Fibroblast of skin of right biceps (primary cell): ENCODE measurements around the gene CPNE6.
A peak's percentile ranks its signal among the peaks of the same experiment; 100 is the strongest.

Source experiments
- DNase-seq: peaks from one replicate; pipeline ENCODE4 v3.0.0-alpha.2; 2013

The CPNE6 gene

DNA sequence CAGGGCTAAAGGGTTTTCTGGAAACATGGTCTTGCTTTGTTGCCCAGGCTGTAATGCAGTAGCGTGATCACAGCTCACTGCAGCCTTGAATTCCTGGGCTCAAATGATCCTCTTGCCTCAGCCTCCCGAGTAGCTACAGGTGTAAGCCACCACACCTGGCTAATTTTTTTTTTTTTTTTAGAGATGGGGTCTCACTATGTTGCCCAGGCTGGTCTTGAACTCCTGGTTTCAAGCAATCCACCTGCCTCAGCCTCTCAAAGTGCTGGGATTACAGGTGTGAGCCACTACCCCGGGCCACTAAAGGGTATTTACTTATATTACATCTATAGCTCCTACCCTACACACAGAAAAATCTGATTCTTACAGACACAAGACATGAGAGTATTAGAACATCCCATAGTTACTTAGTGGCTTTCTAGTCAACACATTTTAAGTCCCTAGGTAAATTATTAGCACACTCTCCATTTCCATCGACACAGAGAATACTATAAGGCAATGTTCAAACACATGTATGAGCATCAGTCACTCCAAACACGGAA is 37.0 kb downstream of the CPNE6 start:
- DNase-seq, result no peak

DNA sequence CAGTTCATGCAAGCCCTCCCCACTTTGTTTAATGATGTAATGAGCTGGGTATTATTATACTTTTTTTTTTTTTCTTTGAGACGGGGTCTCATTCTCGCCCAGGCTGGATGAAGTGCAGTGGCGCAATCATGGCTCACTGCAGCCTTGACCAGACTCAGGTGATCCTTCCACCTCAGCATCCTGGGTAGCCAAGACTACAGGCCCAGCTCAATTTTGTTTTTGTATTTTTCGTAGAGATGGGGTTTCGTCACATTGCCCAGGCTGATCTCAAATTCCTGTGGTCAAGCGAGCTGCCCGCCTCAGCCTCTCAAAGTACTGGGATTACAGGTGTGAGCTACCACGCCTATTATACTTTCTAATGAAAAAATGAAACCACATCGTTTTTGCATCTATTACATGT is 38.7 kb downstream of the CPNE6 start:
- no peak for DNase-seq

- no peak for DNase-seq
Measured at GRCh38 chr14:24110523-24110922, 39.2 kb downstream of the CPNE6 start.

- DNase-seq, result no peak
Measured at GRCh38 chr14:24113379-24113800, 42.0 kb downstream of the CPNE6 start.

DNA sequence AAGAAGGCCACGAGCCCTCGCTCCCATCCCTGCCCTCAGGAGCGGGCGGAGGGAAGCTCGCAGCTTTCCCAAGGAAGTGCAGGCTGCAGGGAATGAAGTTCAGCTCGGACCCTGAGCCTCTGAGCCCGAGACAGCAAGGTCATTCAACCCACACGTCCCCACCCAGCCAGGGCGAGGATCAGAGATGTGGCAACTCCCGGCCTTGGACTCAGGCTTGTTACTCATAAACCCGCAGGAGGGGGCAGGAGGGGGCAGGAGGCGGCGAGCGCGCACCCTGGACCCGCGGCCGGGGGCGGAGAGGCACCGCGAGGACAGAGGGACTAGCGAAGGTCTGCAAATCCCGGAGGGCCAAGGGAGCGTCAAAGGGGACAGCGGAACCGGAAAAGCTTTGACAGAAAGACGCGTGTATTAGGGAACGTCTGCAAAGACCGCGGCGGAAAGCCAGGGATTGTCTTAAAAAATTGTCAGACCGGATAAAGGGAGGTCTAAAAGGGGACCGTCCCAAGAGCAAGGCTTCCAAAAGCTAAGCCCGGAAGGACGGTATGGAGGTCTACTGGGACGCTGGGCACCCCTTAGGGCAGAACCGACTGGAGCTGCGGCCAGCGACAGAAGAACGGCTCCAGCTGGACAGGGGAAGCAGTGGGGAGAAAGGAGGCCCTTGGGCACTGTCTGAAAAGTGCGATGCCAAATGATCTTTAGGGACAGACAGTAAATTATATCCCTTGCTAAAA is 42.6 kb downstream of the CPNE6 start:
- peak; percentile 92 for DNase-seq

- DNase-seq, result peak; percentile 100
Measured at GRCh38 chr14:24114532-24115421, 43.4 kb downstream of the CPNE6 start, which contains the start of the genes DCAF11 and NRL. TSS of gene DCAF11 (plus strand) at chr14:24114777. CDS start at chr14:24115595, 818 bp downstream. TSS of gene NRL (minus strand) at chr14:24114949. CDS start at chr14:24082848, 32,101 bp downstream.

- DNase-seq, result no peak
Measured at GRCh38 chr14:24115422-24116127, 44.2 kb downstream of the CPNE6 start.

- DNase-seq, result no peak
Measured at GRCh38 chr14:24116128-24116814, 44.9 kb downstream of the CPNE6 start.

DNA sequence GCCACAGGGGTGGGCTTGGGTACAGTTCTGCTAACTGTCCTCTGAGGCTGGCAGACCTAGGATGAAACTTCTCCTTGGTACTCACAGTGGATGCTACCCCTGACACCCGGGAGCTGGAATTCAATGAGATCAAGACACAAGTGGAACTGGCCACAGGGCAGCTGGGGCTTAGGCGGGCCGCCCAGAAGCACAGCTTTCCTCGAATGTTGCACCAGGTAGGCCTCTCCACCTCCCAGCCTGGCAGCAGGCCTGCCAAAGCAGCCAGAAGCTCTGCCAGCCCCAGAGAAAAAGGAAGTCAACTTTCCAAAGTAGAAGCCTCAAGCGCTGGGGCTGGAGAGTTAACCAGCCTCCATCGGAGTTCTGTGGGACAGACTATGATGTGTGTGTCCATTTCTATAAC is 45.8 kb downstream of the CPNE6 start:
- no peak for DNase-seq

- no peak for DNase-seq
Measured at GRCh38 chr14:24119691-24120090, 48.3 kb downstream of the CPNE6 start.

DNA sequence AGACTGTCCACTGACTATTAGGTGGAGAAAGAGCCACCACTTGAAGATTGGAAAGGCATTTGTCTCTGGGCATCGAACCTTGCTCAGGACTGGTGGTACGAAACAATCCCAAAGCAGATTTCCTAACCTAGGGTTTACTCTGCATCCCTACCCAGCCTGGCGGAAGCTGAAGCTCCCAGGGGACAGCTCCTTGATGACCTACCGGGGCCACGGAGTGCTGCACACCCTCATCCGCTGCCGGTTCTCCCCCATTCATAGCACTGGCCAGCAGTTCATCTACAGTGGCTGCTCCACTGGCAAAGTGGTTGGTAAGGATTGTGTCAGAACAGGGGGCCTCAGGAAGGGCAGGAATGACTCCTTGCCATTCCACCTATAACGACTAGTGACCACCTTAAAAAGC is 49.8 kb downstream of the CPNE6 start:
- DNase-seq, result no peak

DNA sequence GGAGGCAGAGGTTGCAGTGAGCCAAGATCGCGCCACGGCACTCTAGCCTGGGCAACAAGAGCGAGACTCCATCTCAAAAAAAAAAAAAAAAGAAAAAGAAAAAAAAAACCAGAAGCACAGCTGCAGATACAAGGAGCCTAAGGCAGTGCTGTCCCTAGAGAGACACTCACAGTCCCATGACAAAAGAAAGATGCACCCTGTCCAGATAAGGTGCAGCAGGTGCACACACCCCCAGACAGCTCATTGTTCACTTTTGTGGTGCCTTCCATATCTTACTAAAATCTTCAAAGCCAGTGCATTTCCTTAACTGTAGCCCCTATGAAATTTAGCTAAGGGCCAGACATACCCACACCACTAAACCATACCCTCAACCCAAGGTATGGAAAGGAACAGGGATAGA is 51.1 kb downstream of the CPNE6 start:
- DNase-seq, result no peak

DNA sequence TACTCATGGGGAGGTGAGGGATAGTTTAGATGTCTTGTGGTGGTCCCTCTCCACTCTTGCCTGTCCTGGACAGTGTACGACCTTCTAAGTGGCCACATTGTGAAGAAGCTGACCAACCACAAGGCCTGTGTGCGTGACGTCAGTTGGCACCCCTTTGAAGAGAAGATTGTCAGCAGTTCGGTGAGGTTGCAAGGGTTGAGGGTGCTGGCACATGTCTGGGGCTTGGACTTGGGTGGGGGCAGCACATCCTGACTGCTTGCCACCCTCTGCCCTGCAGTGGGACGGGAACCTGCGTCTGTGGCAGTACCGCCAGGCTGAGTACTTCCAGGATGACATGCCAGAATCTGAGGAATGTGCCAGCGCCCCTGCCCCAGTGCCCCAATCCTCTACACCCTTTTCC is 51.5 kb downstream of the CPNE6 start:
- DNase-seq, result no peak

- no peak for DNase-seq
Measured at GRCh38 chr14:24123424-24124417, 52.4 kb downstream of the CPNE6 start.

DNA sequence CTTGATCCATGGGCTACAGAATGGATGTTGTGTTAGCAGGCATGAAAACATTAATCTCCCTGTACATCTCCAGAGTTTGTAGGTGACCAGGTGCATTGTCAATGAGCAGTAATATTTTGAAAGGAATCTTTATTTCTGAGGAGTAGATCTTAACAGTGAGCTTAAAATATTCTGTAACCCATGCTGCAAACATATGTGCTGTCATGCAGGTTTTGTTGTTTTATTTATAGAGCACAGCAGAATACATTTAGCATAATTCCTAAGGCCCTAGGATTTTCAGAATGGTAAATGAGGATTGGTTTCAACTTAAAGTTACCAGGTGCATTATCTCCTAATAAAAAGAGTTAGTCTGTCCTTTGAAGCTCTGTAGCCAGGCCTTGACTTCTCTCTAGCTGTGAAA is 55.6 kb downstream of the CPNE6 start:
- no peak for DNase-seq

GRCh38 chr14:24127673-24128072 is 56.3 kb downstream of the CPNE6 start:
- no peak for DNase-seq
